ENCODE data around the gene SOHLH1.

GRCh38 chr9:135701067-135701958 lies 2.0 kb upstream of the SOHLH1 start:
- TF ChIP-seq EZH2 (IDR thresholded peaks at IDR 0.05; ENCODE audit: insufficient read depth, poor library complexity, severe bottlenecking): no peak
- no peak for TF ChIP-seq EZH2phosphoT487 (IDR thresholded peaks at IDR 0.05; ENCODE audit: insufficient read depth, low read depth)

Data from GM23248 (cell line).